Stimulated activated naive CD8-positive, alpha-beta T cell treated with anti-CD3 and anti-CD28 coated beads, Interleukin-15, Interleukin-2, amounts not matched to agents 100 U/mL and 50 U/mL, for 24 hours (primary cell): ENCODE data around the gene NYAP2.
A peak's percentile ranks its signal among the peaks of the same experiment; 100 is the strongest.

Experiments used
- ATAC-seq: fragments of 150-1000 bp; cut with Tn5 transposase; one replicate; pipeline ENCODE4 v1.10.0; 2021
- DNase-seq: peaks from one replicate; pipeline ENCODE4 v3.0.0; 2021

Gene NYAP2

DNA sequence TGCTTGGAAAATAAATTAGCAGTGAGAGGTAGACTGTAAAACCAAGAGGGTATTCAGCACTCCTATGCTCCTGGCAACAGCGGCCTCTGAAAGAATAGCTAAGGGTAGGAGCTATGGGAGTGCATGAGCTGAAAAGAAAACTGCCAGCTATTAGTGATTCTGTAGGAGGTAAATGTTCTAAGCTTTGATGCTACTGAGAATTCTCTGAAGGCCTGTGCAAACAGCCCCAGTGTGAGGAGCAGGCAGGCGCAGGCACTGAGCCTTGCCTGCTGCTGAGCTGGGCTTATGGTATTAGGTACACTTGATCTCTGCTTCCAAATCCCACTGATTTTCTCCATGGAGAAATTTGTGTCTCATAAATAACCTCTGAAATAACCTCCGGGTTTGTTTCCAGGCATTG lies 86.7 kb downstream of the NYAP2 start:
- ATAC-seq (no peak), DNase-seq (no peak)

DNA sequence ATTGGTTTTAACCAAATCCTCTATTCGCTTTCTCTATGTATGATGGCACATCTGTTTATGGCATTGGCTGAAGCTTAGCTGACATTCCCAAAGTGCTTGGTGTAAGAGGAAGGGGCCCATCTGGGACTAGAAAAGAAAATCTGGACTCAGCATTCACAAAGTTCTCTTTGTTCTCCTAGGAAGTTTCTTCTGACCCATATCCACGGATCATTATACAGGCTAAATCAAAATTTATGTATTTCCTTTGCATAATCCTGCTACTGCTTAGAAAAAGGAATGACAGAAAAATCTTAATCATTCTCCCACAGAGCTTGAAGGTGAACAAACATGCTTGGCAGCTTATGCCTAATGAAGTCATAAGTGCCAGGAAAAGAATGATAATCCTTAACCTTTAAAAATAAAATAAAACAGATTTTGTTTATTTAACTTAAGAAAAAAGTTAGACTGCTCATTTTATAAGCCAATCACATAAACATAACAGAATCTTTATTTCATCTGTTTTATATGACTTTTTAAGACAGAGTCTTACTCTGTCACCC lies 88.4 kb downstream of the NYAP2 start:
- ATAC-seq: no peak
- no peak for DNase-seq

DNA sequence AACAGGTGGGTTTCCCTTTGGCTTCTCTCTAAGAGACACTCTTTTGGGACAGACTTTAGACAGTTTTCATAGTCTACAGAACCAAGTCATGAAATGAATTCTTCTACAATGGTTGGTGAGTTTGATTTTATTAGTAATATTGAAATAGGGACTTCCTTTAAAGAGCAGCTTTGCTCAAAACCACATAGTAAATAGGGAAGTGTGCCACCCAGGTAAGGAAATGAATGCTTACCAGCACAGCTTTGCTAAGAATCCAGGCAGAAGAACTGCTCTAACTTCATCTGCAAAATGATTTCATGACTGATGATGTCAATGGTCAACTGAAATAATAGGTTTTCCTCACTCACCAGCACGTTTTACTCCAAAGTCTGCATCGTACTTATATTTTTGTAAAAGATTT lies 89.2 kb downstream of the NYAP2 start:
- DNase-seq (no peak), ATAC-seq (no peak)

DNA sequence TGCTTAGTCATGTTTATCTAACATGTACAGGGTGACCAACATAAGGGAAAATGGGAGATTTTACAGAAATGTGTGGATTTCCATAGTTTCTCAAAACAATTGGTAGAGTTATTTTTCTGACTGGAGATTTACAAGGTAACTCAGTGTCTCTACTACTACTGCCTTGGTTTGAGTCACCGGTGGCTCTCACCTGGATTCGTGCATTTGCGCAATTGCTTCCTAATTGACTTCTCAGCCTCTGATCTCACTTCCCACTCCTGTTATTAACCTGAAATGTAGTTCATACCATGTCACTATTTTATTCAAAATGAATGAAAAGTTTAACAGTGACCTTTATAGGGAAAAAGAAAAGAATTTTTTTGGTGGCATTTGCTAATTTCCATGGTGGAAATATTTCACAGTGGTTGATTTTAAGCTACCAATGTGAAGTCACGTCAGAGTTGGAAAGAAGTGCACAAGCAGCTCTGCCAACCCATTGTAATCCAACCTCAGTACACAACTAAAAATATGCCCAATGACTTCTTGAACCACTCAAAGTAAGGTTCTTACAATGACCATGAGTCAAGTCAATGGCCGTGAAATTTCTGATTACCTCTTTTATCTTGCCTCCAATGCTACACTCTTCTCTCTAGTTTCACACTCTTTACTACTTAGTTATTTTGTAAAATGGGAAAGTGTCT lies 94.0 kb downstream of the NYAP2 start:
- DNase-seq (no peak), ATAC-seq (no peak)

DNA sequence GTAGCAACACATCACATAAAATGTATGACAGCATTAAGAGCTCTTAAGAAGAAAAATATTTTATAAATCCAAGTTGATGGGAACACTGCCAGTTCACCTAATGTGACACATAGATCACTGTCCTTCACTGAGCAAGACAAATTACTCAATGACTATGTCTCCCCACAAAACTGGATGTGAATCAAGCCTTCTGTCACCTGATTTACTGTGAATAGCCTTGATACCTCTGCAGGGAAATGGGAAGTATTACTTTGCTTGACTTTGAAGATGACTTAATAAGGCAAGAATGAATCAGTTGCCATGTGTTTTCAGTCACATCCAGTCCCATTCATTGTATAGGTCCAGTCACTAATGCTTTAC lies 94.6 kb downstream of the NYAP2 start:
- DNase-seq: no peak

DNA sequence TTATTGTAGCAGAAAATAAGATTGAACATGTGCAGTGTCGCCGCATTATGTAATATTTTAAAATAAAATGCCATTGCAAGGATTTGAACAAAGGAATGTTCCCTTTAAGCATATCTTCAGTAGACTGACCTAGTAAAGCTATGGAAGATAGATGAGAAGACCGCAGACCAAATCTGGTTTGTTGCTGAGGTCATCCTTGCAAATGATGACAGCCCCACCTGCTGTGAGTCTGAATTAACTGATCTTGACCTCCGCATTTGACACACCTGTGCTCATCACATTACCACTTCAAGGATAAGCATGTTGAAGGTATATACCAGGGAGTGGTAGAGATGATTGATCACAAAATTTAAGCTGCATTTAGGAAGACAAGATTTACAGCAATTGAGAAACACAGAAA lies 96.2 kb downstream of the NYAP2 start:
- DNase-seq (no peak), ATAC-seq (no peak)

More for the DNA sequence above, 94.6 kb downstream of the NYAP2 start:
- ATAC-seq: peak; percentile 52

DNA sequence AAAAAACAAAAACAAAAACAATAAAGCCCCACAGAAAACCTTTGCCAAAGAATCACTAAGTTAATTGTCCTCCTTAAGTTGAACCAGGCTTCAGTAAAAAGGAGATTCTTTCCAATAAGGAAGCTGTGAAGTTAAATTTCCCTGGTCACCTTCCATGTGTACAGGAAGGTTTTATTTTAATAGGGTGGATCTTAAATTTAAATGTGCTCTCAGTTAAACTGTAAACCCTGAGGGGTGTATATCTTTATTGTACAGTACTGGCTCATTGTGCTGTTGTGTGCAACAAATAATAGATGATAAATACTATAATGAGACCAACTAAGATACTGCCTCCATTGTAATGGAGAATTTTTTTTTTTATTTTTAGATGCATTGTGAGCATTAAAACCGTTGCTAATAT lies 97.1 kb downstream of the NYAP2 start:
- ATAC-seq (no peak), DNase-seq (no peak)

DNA sequence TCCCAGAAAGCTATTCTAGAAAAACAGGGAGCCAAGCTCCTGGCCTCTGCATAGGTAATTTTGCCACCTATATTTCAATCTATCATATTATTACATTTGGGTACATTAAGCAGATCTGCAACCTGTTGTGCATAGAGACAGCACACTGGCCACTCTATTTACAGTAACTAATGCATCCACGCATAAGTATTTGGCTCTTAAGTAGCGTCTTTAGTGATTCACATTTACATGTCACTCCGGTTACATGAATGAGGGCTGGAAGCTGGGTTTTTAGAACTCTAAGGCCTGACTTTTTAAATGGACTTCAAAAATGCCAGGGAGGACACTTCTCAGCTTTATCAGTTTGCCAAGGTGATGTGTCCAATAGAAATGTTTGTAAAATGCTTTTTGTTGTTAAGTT lies 97.7 kb downstream of the NYAP2 start:
- ATAC-seq: no peak
- no peak for DNase-seq

DNA sequence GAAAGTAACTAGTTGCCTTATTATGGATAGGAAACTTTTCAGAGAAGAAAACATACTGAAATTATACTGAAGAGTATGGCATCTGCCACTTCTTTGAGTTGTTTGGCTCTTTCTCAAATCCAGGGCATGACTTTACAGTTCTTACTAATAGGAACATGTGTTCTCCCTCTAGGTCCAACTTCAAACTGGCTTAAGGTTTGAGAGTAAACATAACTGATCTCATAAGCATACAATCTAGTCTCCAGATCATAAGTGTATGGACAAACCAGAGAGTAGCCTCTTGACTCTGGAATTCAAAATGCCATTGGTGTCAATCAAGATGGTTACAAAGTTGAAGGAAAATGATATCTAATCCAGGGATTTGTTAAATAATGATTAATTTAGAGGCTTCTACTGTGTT lies 101.5 kb downstream of the NYAP2 start:
- DNase-seq (no peak), ATAC-seq (no peak)

DNA sequence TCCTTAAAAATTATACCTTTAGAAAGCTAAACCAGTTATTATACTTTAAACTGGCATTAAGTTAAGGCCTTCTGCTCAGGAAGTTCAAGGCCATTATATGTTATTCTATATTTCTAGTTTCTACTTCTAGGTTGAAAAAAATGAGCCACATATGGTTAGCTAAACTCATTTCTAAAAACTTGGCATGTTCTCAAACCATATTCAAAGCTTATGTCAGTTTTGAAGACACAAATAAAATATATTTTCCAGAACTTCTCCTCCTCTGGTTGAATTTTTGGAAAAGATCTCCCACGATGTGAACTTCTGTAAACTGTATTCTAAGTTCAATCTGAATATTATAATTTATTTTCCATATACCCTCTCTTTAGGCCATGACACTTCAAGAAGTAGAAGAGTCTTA lies 103.5 kb downstream of the NYAP2 start:
- no peak for DNase-seq
- ATAC-seq: no peak

DNA sequence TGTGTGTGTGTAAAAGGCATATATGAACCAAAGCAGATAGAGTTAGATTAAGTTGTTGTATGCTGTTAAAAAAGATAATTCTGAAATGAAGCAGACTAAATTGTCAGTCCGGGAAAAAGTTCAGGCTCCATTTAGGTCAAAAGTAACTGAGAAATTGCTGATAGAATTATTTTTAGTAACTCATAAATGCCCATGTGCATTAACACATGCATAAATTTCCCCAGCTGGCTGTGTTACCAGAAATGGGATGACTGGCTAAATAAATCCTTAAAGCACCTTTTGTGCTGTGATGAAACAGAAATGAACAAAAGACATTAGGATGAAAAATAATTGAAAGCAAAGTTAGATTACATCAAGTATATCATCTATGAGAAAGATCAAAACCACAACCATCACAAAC lies 111.3 kb downstream of the NYAP2 start:
- DNase-seq: no peak
- ATAC-seq: no peak

DNA sequence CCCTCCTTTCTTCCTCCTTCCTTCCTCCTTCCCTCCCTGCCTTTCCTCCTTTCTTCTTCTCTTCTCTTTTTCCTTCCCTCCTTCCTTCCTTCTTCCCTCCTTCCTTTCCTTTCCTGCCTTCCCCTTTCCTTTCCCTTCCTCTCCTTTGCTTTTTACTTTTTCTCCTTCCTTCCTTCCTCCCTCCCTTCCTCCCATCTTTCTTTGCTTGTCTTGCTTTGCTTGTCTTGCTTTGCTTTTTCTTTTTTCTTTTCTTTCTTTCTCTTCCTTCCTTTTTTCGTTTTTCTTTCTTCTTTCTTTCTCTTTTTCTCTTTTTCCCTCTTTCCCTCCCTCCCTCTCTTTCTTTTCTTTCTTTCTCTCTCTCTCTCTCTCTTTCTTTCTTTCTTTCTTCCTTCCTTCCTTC lies 113.0 kb downstream of the NYAP2 start:
- DNase-seq (no peak), ATAC-seq (no peak)

DNA sequence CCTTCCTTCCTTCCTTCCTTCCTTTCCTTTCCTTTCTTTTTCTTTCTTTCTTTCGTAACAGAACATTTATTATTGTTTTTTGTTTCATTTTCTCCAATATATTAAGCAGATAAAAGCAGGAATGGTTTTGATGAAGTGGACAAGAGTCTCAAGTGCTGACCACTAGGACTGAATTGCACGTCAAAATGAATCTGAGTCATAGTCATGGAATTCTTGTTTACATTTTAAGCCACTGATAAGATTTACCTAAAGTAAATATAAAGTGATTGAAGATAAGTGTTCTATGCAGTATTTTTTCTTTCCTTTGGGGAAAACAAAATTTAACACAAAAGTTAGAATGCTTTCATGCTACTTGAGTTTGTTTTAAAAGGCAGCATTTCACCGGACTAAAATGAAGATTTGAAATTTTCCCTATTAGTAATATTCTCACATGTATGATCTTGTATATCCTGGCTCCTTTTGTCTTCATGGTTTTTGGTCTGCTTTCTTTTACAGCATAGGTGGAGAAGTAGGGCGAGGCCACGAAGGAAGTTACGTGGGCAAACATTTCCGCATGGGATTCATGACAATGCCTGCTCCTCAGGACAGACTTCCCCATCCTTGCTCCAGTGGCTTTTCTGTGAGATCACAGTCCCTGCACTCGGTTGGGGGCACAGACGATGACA lies 113.5 kb downstream of the NYAP2 start:
- ATAC-seq (no peak), DNase-seq (no peak)

DNA sequence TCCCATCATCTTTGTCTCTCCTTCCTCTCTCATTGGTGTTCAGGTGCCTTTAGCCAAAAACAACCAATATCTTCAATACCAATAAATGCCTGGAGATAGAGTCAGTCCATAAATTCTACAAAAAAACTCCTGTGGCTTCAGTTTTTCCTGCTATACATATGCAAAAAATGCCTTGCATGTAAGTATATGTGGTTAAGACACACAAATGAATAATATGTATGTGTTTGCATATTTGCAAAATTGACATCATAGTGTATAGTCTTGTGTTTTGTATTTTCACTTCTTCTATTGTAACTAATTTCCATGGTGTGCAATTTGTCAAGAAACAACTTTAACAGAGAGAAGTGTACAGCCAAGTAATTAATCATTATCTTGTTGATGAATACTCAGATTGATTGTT lies 115.5 kb downstream of the NYAP2 start:
- DNase-seq: no peak
- no peak for ATAC-seq

DNA sequence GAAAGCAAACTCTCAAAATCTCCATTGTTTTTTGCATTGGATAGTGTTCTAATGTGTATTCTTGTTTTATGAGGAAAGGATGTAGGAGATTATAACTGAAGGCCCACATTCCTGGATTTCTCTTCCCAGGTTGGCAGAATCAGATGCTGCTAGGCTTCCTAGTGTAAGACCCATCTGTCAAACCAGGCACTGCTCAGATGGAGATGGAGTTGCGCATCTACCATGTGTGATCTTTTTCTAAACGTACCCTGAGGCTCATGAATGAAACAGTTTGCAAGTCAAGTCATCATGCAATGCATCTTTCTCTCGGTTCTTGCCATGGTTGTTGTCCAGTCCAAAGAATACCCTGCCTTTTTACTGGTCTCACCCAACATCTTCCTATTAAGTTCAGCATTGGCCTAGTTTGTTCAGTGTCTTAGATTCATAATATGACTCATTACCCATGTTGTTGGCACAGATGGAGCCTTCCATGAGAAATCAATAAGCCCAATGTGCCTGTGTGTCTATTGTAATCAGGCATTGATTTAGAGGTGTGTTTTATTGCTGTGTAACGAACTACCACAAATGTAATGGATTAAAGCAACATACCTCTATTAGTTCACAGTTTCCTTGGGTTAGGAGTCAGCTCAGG lies 127.4 kb downstream of the NYAP2 start:
- ATAC-seq (no peak), DNase-seq (no peak)

DNA sequence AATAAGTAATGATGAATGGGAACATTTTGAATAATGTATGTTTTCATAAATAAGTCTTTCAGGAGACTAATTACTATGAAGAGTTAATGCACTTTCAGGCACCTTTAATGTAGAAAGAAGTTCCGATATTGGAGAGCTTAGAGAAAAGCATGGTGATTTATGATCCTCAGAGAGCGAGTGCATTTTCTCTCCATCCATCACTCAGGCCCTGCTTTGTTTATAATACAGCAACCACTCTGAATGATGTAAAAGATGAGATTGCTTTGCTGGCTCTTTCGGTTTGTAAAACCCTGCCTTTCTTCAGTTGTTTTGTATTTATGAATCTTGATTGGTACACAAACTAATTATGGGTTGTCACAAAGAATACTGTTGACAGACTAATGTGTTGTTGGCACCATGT lies 132.0 kb downstream of the NYAP2 start:
- ATAC-seq (no peak), DNase-seq (no peak)

DNA sequence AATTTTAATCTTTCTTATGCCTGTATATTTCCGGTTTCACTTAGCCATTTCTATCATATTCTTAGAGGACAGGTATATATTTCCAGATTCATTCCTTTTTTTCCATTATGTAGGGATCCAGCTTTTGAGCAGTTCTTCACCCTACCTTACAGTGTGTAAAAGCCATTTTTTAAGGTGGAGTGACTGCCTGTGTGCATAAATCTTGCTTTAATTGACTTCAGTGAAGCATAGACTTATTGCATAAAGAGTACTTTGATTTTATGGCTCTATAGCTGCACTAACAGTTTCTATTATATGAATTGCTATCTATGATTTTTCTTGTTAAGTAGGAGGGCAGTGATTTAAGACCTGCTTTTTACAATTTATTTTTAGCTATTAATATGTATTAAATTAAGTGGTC lies 132.6 kb downstream of the NYAP2 start:
- ATAC-seq (no peak), DNase-seq (no peak)

DNA sequence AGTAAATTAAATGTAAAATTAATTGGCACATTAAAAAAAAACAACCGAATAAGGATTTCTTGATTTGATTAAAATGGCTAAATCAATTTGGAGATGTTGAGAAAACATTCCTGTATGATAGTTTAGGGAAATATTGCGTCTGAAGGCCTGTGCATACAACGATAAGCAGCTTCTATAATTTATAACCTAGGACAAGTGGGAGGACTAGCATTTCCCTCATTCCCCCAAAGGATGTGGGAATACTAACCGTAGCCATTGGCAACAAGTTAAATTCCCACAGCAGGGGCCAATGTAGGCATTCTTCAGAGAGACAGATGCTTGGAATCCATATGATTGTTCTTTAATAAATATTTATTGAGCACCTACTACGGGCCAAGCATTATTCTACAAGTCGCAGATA lies 134.5 kb downstream of the NYAP2 start:
- no peak for ATAC-seq
- DNase-seq: no peak

DNA sequence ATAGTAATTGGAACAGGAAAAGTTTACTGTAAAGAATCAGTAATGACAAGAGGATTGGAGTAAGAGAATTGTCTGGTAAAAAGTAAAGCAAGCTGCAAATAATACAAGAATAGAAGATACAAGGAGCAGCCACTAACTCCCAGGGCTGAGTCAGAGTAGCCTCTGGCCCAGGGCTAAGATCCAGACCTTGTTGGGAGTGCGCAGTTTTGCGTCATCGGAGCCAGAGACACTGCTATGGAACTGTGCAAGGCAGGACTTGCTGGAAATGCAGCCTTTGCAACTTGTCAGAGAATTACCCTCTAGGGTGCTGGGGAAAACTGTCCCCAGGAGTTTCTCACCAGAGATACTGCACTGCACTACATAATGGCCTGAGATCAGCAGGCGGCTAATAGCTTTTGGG lies 135.2 kb downstream of the NYAP2 start:
- DNase-seq (no peak), ATAC-seq (no peak)

DNA sequence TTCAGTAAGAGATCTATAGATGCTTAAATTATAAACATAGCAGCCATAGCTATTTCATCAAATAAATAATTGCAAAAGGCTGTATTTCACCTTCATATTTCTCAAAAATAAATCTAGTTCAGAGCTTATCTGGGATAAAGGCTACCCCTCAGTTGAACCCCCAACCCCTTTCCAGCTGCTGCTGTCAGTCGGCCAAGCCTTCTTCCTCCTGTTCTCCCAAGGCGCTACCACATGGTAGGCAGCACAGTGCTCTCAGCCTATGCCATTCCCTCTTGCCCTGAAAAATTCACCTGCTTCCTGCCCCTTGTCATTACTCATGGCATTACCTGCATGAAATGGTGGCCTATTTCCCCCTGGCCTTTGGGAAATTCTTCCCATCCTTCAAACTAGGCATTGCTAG lies 136.5 kb downstream of the NYAP2 start:
- DNase-seq: no peak
- no peak for ATAC-seq

DNA sequence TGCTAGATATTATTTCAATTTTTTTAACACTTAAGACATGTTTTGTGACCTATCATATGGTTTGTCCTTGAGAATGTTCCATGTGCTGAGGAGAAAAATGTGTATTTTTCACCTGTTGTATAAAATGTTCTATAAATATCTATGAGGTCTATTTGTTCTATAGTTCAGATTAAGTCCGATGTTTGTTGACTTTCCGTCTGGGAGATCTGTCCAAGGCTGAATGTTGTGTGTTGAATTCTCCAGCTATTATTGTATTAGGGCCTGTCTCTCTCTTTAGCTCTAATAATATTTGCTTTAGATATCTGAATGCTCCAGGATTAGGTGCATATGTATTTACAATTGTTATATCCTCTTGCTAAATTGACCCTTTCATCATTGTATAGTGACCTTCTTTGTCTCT lies 144.1 kb downstream of the NYAP2 start:
- no peak for ATAC-seq
- no peak for DNase-seq

DNA sequence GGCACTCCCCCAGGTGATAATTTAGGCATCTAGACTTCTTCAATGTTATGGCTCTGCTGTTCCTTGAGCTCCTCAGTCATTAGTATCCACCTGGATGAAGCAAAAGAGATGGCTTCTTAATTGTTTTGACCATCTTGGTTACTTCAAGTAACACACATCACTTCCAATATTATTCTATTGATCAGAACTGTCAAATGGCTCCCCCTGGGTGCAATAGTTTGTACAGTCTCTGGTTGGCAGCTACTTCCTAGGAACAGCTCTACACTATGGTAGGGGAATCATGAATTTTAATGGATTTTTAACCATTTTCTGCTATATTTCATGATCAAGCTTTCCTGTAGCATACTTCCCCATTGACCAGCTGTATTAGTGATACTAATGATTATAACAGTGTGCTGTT lies 157.0 kb downstream of the NYAP2 start:
- no peak for DNase-seq
- ATAC-seq: no peak

DNA sequence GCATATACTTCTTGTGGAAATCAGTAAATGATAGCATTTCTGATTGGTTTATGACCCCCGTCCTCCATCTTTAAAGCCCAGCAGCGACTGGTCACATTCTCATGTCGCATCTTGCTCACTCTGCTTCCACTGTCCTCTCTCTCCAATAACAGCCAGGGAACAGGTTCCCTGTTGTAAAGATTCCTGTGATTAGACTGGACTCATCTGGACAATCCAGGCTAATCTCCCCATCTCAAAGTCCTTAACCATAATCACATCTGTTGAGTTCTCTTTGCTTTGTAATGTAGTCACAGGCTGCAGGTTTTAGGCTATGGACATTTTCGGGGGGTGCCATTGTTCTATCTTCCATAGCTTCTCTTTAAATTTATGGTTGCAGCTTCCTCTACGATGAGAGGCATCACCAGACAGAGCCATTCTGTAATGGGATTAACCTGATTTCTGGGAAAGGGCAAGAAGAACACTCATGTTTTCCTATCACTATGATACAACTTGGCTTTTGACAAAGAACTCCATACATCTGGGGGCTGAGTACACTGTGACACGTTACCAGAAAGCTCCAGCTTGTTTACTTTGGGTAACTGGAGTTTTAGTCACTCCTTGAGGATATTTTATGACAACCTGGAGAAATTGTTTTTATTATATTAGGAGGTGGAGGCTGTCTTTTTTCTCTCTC lies 159.0 kb downstream of the NYAP2 start:
- no peak for DNase-seq
- no peak for ATAC-seq
